ENCODE results near the gene ADH5. TPM values are rescaled to one million over a fixed set of nuclear protein-coding genes. Genes with fewer than 3 reads are reported as not detected.
A peak's percentile ranks its signal among the peaks of the same experiment; 100 is the strongest.

Gene ADH5
- total RNA-seq, 4 donors from 2014 or later = 254 to 466 (median 421) TPM

DNA sequence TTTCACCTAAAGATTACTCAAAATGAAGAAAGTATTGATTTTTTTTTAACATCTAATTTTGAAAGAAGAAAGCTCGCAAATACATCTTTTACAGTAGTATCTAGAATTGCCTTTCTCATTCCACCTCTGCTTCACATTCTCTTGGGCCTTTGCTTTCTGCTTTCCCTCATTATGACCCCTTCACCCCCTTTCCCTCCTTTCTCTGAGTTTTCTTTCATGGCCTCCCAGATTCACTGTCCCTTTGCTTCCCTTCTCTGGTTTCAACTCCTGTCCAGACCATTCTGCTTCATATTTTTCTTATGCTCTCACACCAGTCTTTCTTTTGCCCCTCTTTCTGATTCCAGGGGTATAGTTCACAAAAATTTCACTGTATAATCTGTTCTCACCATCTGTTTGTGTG, 29.0 kb downstream of the ADH5 start:
- Histone ChIP-seq H3K27me3 (no peaks in the 10 kb centered on the region), H3K36me3 (peaks cover 5 to 43% (median 27%) of the 10 kb centered on the region in 4 donors), H3K27ac (replicated peaks in 1 of 4) (peak overlapping the region; percentile 21 to 66 (median 62)), H3K9me3 (no peaks in the 10 kb centered on the region), H3K4me1 (peaks cover 6 to 24% (median 15%) of the 10 kb centered on the region in 4 donors), H3K4me3 (no peak overlapping the region)
- TF ChIP-seq POLR2AphosphoS5 (IDR thresholded peaks at IDR 0.05) = no peak
- TF ChIP-seq, protein P1, sequence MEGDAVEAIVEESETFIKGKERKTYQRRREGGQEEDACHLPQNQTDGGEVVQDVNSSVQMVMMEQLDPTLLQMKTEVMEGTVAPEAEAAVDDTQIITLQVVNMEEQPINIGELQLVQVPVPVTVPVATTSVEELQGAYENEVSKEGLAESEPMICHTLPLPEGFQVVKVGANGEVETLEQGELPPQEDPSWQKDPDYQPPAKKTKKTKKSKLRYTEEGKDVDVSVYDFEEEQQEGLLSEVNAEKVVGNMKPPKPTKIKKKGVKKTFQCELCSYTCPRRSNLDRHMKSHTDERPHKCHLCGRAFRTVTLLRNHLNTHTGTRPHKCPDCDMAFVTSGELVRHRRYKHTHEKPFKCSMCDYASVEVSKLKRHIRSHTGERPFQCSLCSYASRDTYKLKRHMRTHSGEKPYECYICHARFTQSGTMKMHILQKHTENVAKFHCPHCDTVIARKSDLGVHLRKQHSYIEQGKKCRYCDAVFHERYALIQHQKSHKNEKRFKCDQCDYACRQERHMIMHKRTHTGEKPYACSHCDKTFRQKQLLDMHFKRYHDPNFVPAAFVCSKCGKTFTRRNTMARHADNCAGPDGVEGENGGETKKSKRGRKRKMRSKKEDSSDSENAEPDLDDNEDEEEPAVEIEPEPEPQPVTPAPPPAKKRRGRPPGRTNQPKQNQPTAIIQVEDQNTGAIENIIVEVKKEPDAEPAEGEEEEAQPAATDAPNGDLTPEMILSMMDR (IDR thresholded peaks at IDR 0.05) = no peak
- TF ChIP-seq EP300 (IDR thresholded peaks at IDR 0.05) = no peak
- no peak for TF ChIP-seq POLR2A (IDR thresholded peaks at IDR 0.05; ENCODE audit: low read depth)
- 100% methylated on average over 1 of the region's 1 CpG for WGBS
- intact Hi-C loops (cut with DNase I) = loop anchor here (5.0 to 10.0 kb wide), 4 partner anchors 62 to 585 kb away; partner anchors contain the start of gene METAP1
- DNase-seq (ENCODE audit: extremely low spot score) = no peak

GRCh38 chr4:99058228-99058627, 30.4 kb downstream of the ADH5 start:
- no peak for DNase-seq (ENCODE audit: extremely low spot score)
- 90% methylated on average over 2 of the region's 2 CpGs for WGBS
- Histone ChIP-seq H3K27me3 (no peaks in the 10 kb centered on the region), H3K4me1 (peaks cover 6 to 24% (median 15%) of the 10 kb centered on the region in 4 donors), H3K9me3 (no peaks in the 10 kb centered on the region), H3K36me3 (peaks cover 5 to 48% (median 29%) of the 10 kb centered on the region in 4 donors), H3K4me3 (no peak overlapping the region), H3K27ac (replicated peaks in 1 of 4) (no peak overlapping the region)
- TF ChIP-seq POLR2AphosphoS5 (IDR thresholded peaks at IDR 0.05) (no peak), EP300 (IDR thresholded peaks at IDR 0.05) (no peak), POLR2A (IDR thresholded peaks at IDR 0.05; ENCODE audit: low read depth) (no peak)
- TF ChIP-seq, protein P1 (IDR thresholded peaks at IDR 0.05) = no peak
- intact Hi-C loops (cut with DNase I) = loop anchor here (5.0 to 10.0 kb wide), 4 partner anchors 61 to 583 kb away; partner anchors contain the start of gene METAP1

- no peaks in the 10 kb centered on the region for H3K27me3 ChIP-seq
- no peak overlapping the region for H3K27ac ChIP-seq (replicated peaks in 1 of 4)
- peaks cover 0 to 65% (median 47%) of the 10 kb centered on the region in 4 donors for H3K36me3 ChIP-seq
- peaks cover 6 to 12% (median 9%) of the 10 kb centered on the region in 4 donors for H3K4me1 ChIP-seq
- WGBS = 92% methylated on average over 3 of the region's 3 CpGs
- H3K4me3 ChIP-seq = no peak overlapping the region
- no peak for DNase-seq (ENCODE audit: extremely low spot score)
- TF ChIP-seq POLR2AphosphoS5 (IDR thresholded peaks at IDR 0.05) (no peak), EP300 (IDR thresholded peaks at IDR 0.05) (no peak), POLR2A (IDR thresholded peaks at IDR 0.05; ENCODE audit: low read depth) (no peak)
- TF ChIP-seq, protein P1 (IDR thresholded peaks at IDR 0.05) = no peak
- intact Hi-C loops (cut with DNase I) = loop anchor here (10.0 kb wide), 2 partner anchors 410 to 580 kb away; no protein-coding TSS in a partner anchor
- H3K9me3 ChIP-seq = no peaks in the 10 kb centered on the region
Measured at GRCh38 chr4:99054428-99054994, 34.1 kb downstream of the ADH5 start.

DNA sequence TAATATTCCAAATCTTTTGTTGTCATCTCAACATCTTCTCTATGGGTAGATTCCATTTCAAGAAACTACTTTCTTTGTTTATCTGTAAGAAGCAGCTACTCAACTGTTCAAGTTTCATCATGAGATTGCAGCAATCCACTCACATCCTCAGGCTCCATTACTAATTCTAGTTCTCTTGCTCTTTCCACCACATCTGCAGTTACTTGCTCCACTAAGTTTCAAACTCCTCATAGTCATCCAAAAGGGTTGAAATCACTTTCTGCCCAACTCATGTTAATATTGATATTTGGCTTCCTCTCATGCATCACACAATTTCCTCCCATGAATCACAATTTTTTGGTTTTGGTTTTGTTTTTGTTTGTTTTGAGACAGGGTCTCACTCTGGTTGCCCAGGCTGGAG, 35.7 kb downstream of the ADH5 start:
- Histone ChIP-seq H3K4me3 (no peak overlapping the region), H3K27ac (replicated peaks in 1 of 4) (no peak overlapping the region), H3K4me1 (peaks cover 0 to 11% (median 8%) of the 10 kb centered on the region in 4 donors), H3K27me3 (no peaks in the 10 kb centered on the region), H3K36me3 (peaks cover 7 to 66% (median 48%) of the 10 kb centered on the region in 4 donors), H3K9me3 (no peaks in the 10 kb centered on the region)
- intact Hi-C loops (cut with DNase I) = loop anchor here (10.0 kb wide), 2 partner anchors 412 to 578 kb away; no protein-coding TSS in a partner anchor
- no peak for DNase-seq (ENCODE audit: extremely low spot score)
- TF ChIP-seq EP300 (IDR thresholded peaks at IDR 0.05) (no peak), POLR2AphosphoS5 (IDR thresholded peaks at IDR 0.05) (no peak), POLR2A (IDR thresholded peaks at IDR 0.05; ENCODE audit: low read depth) (no peak)
- TF ChIP-seq, protein P1 (IDR thresholded peaks at IDR 0.05) = no peak

Measured in esophagus muscularis mucosa (tissue), 4 donors.